Chondrocyte (in vitro differentiated cells): ENCODE data around the gene PRSS38. TPM values are rescaled to one million over a fixed set of nuclear protein-coding genes. Genes with fewer than 3 reads are reported as not detected.

Experiments
- DNase-seq: peaks from one replicate; pipeline ENCODE4 v3.0.0; 2021; ENCODE audit warnings: mixed read lengths, low spot score
- H3K27ac Mint-ChIP-seq: one replicate; pipeline ENCODE4 v1.8.0; 2021; ENCODE audit warnings: mild to moderate bottlenecking, moderate library complexity, mixed read lengths; ENCODE audit not compliant: unreplicated experiment
- H3K27me3 Mint-ChIP-seq: 2 replicates; pipeline ENCODE4 v1.8.0; 2021; ENCODE audit warnings: low read depth, mixed read lengths
- H3K36me3 Mint-ChIP-seq: 2 replicates; pipeline ENCODE4 v1.8.0; 2021; ENCODE audit warnings: low read depth, mixed read lengths
- H3K4me1 Mint-ChIP-seq: 2 replicates; pipeline ENCODE4 v1.8.0; 2021; ENCODE audit warnings: low read depth, mild to moderate bottlenecking, mixed read lengths
- H3K4me3 Mint-ChIP-seq: one replicate; pipeline ENCODE4 v1.8.0; 2021; ENCODE audit warnings: mild to moderate bottlenecking, moderate library complexity, mixed read lengths; ENCODE audit not compliant: unreplicated experiment
- H3K9me3 Mint-ChIP-seq: 2 replicates; pipeline ENCODE4 v1.8.0; 2021; ENCODE audit warnings: low read depth, mixed read lengths
- CTCF ChIP-seq: fragments of 200-600 bp; sonication (generic); IDR thresholded peaks from 2 replicates; pipeline ENCODE4 v1.5.0; 2021; ENCODE audit warnings: antibody characterized with exemption, mild to moderate bottlenecking, moderate library complexity
- long read RNA-seq: library from polyadenylated mRNA; stranded (forward); transcript quantifications from one replicate; pipeline ENCODE4 v2.0.0, GENCODE V29; 2021
- total RNA-seq: library from RNA; stranded (reverse); gene quantifications from 3 replicates; pipeline ENCODE4 v1.2.1, GENCODE V29; 2021

PRSS38 gene
- not detected in 3 replicates for total RNA-seq
- long read RNA-seq, result 0 reads

GRCh38 chr1:227815468-227816409 lies at the start of gene PRSS38:
Gene PRSS38 (plus strand): TSS chr1:227815675. CDS start chr1:227815717, 42 bp downstream.
- Mint-ChIP-seq H3K4me1 (no peaks in the 10 kb centered on the region), H3K4me3 (no peak within 1 kb of the TSS), H3K27me3 (peaks cover 13% of the 10 kb centered on the region), H3K9me3 (peaks cover 16% of the 10 kb centered on the region), H3K27ac (no peak within 1 kb of the TSS), H3K36me3 (peaks cover 3% of the 10 kb centered on the region)
- no peak for TF ChIP-seq CTCF
- peak; percentile 90 for DNase-seq

GRCh38 chr1:227766015-227766634 lies 49.4 kb upstream of the PRSS38 start:
- peak; percentile 89 for DNase-seq
- H3K27me3 Mint-ChIP-seq, result no peaks in the 10 kb centered on the region
- H3K9me3 Mint-ChIP-seq, result no peaks in the 10 kb centered on the region
- H3K4me1 Mint-ChIP-seq, result peaks cover 22% of the 10 kb centered on the region
- no peak overlapping the region for H3K4me3 Mint-ChIP-seq
- H3K27ac Mint-ChIP-seq, result no peak overlapping the region
- TF ChIP-seq CTCF, result no peak
- H3K36me3 Mint-ChIP-seq, result peaks cover 25% of the 10 kb centered on the region

GRCh38 chr1:227766653-227767277 lies 48.7 kb upstream of the PRSS38 start:
- Mint-ChIP-seq H3K9me3 (no peaks in the 10 kb centered on the region), H3K4me3 (no peak overlapping the region), H3K4me1 (peaks cover 22% of the 10 kb centered on the region), H3K36me3 (peaks cover 25% of the 10 kb centered on the region), H3K27me3 (no peaks in the 10 kb centered on the region), H3K27ac (no peak overlapping the region)
- no peak for TF ChIP-seq CTCF
- DNase-seq, result no peak

- H3K9me3 Mint-ChIP-seq, result no peaks in the 10 kb centered on the region
- no peaks in the 10 kb centered on the region for H3K27me3 Mint-ChIP-seq
- no peak overlapping the region for H3K27ac Mint-ChIP-seq
- DNase-seq, result no peak
- H3K36me3 Mint-ChIP-seq, result peaks cover 25% of the 10 kb centered on the region
- no peak overlapping the region for H3K4me3 Mint-ChIP-seq
- no peak for TF ChIP-seq CTCF
- peaks cover 16% of the 10 kb centered on the region for H3K4me1 Mint-ChIP-seq
Observed at GRCh38 chr1:227767401-227768124, 47.9 kb upstream of the PRSS38 start.

GRCh38 chr1:227768125-227768439 lies 47.4 kb upstream of the PRSS38 start:
- H3K27me3 Mint-ChIP-seq, result no peaks in the 10 kb centered on the region
- no peak for TF ChIP-seq CTCF
- H3K9me3 Mint-ChIP-seq, result no peaks in the 10 kb centered on the region
- peaks cover 25% of the 10 kb centered on the region for H3K36me3 Mint-ChIP-seq
- H3K4me3 Mint-ChIP-seq, result no peak overlapping the region
- peaks cover 11% of the 10 kb centered on the region for H3K4me1 Mint-ChIP-seq
- no peak for DNase-seq
- no peak overlapping the region for H3K27ac Mint-ChIP-seq
